Measurements from ENCODE around the gene MICALL1. TPM values are rescaled to one million over a fixed set of nuclear protein-coding genes. Genes with fewer than 3 reads are reported as not detected.

MICALL1 gene
- total and polyA plus RNA-seq, 2 of the 13 experiments (the other 11 are each of a cell fraction or from before 2014, with no cell fraction given), result 7.6 to 10.6 TPM

- 0 out of 2 replicates have a peak, but pooled peaks have one; percentile 21 for TF ChIP-seq MYPOP (CRISPR knock-in tag; IDR thresholded peaks at IDR 0.05)
- no peak for TF ChIP-seq AHDC1 (CRISPR knock-in tag; IDR thresholded peaks at IDR 0.05; ENCODE audit: borderline replicate concordance)
- peak; percentile 48; the same call in 1 of the 2 replicates for TF ChIP-seq CEBPB (IDR thresholded peaks at IDR 0.05; ENCODE audit: borderline replicate concordance, low read depth, low read length)
- no peak for TF ChIP-seq MATR3 (CRISPR knock-in tag; IDR thresholded peaks at IDR 0.05)
- TF ChIP-seq NFKB2 (CRISPR knock-in tag; IDR thresholded peaks at IDR 0.05; ENCODE audit: borderline replicate concordance), result 0 out of 2 replicates have a peak, but pooled peaks have one; percentile 7
- no peak for TF ChIP-seq GATAD1 (CRISPR knock-in tag; IDR thresholded peaks at IDR 0.05)
- TF ChIP-seq KDM3A (CRISPR knock-in tag; IDR thresholded peaks at IDR 0.05; ENCODE audit: low read depth), result no peak
- no peak for TF ChIP-seq ZNF350 (CRISPR knock-in tag; IDR thresholded peaks at IDR 0.05; ENCODE audit: borderline replicate concordance, low read depth)
- TF ChIP-seq, protein P1, sequence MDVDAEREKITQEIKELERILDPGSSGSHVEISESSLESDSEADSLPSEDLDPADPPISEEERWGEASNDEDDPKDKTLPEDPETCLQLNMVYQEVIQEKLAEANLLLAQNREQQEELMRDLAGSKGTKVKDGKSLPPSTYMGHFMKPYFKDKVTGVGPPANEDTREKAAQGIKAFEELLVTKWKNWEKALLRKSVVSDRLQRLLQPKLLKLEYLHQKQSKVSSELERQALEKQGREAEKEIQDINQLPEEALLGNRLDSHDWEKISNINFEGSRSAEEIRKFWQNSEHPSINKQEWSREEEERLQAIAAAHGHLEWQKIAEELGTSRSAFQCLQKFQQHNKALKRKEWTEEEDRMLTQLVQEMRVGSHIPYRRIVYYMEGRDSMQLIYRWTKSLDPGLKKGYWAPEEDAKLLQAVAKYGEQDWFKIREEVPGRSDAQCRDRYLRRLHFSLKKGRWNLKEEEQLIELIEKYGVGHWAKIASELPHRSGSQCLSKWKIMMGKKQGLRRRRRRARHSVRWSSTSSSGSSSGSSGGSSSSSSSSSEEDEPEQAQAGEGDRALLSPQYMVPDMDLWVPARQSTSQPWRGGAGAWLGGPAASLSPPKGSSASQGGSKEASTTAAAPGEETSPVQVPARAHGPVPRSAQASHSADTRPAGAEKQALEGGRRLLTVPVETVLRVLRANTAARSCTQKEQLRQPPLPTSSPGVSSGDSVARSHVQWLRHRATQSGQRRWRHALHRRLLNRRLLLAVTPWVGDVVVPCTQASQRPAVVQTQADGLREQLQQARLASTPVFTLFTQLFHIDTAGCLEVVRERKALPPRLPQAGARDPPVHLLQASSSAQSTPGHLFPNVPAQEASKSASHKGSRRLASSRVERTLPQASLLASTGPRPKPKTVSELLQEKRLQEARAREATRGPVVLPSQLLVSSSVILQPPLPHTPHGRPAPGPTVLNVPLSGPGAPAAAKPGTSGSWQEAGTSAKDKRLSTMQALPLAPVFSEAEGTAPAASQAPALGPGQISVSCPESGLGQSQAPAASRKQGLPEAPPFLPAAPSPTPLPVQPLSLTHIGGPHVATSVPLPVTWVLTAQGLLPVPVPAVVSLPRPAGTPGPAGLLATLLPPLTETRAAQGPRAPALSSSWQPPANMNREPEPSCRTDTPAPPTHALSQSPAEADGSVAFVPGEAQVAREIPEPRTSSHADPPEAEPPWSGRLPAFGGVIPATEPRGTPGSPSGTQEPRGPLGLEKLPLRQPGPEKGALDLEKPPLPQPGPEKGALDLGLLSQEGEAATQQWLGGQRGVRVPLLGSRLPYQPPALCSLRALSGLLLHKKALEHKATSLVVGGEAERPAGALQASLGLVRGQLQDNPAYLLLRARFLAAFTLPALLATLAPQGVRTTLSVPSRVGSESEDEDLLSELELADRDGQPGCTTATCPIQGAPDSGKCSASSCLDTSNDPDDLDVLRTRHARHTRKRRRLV (CRISPR knock-in tag; IDR thresholded peaks at IDR 0.05), result no peak
- no peak for TF ChIP-seq ZNF224 (CRISPR knock-in tag; IDR thresholded peaks at IDR 0.05)
- no peak for TF ChIP-seq SALL2 (CRISPR knock-in tag; IDR thresholded peaks at IDR 0.05)
- TF ChIP-seq, protein P2, sequence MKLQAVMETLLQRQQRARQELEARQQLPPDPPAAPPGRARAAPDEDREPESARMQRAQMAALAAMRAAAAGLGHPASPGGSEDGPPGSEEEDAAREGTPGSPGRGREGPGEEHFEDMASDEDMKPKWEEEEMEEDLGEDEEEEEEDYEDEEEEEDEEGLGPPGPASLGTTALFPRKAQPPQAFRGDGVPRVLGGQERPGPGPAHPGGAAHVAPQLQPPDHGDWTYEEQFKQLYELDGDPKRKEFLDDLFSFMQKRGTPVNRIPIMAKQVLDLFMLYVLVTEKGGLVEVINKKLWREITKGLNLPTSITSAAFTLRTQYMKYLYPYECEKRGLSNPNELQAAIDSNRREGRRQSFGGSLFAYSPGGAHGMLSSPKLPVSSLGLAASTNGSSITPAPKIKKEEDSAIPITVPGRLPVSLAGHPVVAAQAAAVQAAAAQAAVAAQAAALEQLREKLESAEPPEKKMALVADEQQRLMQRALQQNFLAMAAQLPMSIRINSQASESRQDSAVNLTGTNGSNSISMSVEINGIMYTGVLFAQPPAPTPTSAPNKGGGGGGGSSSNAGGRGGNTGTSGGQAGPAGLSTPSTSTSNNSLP (IDR thresholded peaks at IDR 0.05; ENCODE audit: low read depth, low read length), result no peak
- no peak for TF ChIP-seq ZNF766 (CRISPR knock-in tag; IDR thresholded peaks at IDR 0.05; ENCODE audit: borderline replicate concordance)
- TF ChIP-seq HNRNPK (IDR thresholded peaks at IDR 0.05; ENCODE audit: low read depth, low read length, poor library complexity, severe bottlenecking), result no peak
- TF ChIP-seq RCOR2 (CRISPR knock-in tag; IDR thresholded peaks at IDR 0.05), result no peak; the same call in 1 of the 2 replicates
These were observed 7.5 kb upstream of the MICALL1 start (continued) for GRCh38 chr22:37898441-37899181.
